ENCODE measurements around the gene COA5.
"Not testable (repeated sequence)": the region's sequence is repeated elsewhere in the genome, so short reads cannot be mapped to it uniquely, and the experiment has no call there.

COA5 gene

DNA sequence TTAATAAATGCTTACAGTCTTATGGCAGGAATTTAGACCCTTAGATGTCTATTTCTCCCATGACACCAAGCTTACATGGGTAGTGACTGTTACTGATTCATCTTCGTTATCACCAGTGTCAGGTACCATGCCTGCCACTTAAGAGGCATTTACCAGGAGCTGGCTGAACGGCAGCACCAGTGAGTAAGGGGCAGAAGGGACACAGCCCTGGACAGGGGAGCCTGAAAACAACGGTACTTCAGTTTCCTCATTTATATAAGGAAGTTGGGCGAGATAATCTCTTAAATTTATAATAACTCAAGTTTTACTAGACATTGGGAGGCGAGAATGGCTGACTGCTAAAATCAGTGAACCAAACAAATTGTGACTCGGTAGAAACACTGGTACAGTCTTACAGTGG is 1.2 kb downstream of the COA5 start:
- DNase-seq, result no peak

DNA sequence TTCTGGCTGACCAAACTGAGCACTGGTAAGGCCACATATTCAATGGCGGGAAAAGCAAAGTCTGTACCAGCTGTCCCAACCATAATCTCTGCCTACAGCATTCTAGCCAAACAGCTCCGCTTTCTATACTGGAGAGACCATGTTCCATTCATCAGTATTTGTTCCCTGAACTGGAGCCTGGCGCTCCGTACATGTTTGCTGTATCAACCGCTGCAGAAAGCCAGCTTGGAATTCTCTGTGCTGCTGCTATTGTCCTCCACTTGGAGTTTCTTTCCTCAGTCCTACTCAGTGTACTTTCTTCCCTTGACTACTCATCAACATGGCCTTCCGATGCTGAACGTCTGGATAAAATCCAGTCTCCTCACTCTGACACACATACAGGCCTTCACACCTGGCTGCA is 1.9 kb downstream of the COA5 start:
- DNase-seq, result no peak

DNA sequence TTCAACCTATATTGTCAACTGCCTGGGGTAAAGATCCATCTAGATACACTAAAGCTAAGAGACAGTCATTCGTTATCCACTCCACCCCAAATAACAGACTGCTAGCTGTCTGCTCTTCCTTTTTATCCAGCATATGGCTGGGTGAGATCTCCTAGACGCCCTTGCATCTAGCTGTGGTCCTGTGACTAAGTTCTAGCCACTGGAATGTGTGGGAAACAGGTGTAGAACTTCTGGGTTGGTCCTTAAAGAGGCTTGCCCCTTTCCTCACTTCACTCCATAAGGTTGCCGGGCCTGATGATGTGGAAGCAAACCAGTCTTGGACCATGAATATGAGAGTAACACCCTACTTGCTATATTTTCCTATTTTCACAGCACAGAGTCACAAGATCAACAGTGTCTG is 3.2 kb downstream of the COA5 start:
- DNase-seq, result no peak

DNA sequence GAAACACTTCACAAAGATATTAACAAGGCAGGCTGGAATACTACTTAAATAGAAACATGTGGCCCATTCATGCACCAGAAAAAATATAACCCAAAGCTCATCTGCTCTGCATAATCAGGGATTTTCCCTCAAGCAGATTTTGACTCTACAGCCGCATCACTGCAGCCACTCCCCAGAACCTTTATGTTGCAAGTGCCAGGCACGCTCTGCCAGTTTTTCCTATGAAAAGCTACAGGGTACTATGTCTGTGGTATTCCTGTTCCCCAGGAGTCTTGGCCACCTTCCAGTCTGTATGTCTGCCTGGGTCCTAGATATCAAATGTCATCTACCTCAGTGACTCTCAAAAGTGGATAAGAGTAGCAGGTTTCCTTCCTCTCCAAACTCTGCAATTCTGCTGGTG is 3.8 kb downstream of the COA5 start:
- DNase-seq, result no peak

DNA sequence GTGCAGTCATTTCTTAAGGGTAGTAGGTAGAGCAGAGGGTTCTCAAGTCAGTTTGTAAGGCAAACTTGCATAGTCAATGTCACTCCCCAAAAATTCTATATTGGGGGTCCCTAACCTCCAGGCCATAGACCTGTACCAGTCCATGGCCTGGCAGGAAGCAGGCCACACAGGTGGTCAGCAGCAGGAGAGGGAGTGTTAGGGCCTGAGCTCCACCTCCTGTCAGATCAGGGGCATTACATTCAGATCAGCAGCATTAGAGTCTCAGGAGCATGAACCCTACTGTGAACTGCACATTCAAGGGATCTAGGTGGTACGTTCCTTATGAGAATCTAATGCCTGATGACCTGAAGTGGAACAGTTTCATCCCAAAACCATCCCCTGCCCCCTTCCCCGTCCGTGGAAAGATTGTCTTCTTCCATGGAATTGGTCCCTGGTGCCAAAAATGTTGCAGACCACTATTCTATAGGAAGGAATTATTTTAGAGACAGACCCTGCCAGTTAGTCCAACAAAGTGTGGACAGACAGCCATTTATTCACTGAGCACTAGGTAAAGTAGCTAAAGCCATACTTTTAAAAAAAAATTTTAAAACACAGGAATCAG is 6.7 kb downstream of the COA5 start:
- DNase-seq, result peak in 2 of 58 donors; percentile 5 to 16

DNA sequence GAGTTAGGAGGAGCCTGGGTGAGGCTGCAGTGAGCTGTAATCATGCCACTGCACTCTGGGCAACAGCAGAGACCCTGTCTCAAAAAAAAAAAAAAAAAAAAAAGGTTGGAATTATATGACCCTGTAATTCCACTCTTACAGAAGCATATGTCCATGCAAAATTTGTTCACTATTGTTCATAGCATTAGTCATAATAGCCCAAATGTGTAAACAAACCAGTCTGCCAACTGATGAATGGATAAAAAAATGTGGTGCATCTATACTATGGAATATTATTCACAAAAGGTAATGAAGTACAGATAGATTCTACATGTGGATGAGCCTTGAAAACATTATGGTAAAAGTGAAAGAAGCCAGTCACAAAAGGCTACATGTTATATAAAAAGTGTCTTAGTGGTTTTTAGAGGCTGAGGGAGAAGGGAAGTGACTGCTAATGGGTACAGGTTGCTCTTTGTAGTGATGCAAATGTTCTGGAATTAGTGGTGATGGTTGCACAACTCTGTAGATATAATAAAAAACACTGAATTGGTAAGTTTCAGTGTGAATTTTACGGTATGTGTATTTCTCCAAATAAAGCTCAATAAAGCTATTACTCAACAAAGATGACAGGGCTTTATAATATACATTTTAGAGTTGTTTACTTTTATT is 9.4 kb downstream of the COA5 start:
- no peak for DNase-seq

DNA sequence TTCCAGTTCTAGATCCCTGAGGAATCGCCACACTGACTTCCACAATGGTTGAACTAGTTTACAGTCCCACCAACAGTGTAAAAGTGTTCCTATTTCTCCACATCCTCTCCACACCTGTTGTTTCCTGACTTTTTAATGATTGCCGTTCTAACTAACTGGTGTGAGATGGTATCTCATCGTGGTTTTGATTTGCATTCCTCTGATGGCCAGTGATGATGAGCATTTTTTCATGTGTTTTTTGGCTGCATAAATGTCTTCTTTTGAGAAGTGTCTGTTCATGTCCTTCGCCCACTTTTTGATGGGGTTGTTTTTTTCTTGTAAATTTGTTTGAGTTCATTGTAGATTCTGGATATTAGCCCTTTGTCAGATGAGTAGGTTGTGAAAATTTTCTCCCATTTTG is 13.6 kb downstream of the COA5 start:
- not testable (repeated sequence) for DNase-seq

DNA sequence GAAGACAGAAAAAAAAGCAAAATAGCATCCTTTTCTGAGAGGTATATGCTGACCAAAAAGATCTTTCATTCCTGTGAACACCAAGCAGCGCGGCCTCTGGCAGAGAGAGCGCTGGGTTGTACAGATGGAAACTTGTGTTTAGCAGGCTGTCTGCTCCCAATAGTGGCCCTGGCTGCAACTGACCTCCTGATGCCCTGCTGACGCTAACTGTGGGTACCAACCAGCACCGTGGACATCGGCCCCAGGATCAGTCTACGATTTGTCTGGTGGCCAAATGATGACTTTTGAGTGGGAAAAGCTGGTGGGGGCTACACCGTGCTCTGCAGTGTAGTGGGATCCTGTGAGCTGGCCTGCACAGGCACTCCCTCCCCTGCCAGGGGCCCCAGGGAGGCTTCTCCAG is 15.7 kb downstream of the COA5 start:
- no peak for DNase-seq

DNA sequence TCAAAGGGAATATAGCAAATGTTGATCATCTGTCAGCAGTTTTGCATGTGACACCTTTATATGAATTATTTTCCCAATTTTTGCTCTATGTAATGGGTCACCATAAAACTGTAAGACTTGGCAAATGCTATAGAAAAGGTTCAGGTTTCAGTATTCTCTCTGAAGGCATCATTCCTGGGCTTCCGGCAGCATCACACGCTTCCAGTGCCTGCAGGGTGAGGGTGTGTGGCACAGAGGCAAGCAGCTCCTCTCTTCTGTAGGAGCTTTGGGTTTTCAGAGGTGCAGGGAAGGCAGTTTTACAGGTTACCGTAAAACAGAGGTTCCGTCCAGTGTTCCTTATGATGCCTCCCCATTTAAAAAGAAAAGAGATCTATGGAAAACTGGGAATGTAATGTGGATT is 18.8 kb downstream of the COA5 start:
- DNase-seq, result no peak

DNA sequence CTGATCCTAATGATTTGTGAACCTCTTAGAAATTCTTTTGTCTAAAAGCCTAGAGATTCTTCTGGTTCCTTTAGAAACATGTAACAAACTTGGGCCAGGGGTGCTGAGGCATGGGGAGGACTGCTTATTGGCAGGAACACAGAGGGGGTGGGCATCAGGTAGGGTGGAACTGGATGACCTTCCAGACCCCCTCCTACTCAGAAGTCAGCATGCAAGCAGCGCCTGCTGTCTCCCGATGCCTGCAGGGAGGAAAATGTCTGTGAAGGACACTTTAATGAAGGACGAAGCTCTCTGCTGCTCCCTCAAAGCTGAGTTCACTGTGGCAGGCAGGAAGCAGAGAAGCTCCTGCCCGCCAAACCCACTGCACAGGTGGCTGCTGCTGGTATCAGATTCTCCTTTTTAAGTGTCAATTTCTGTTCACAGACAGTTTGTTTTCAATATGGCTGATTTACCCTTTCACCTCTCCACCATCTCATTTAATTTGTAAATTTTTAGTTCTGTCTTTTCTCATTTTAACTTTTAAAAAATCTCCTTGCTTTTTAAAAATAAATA is 19.4 kb downstream of the COA5 start:
- no peak for DNase-seq

DNA sequence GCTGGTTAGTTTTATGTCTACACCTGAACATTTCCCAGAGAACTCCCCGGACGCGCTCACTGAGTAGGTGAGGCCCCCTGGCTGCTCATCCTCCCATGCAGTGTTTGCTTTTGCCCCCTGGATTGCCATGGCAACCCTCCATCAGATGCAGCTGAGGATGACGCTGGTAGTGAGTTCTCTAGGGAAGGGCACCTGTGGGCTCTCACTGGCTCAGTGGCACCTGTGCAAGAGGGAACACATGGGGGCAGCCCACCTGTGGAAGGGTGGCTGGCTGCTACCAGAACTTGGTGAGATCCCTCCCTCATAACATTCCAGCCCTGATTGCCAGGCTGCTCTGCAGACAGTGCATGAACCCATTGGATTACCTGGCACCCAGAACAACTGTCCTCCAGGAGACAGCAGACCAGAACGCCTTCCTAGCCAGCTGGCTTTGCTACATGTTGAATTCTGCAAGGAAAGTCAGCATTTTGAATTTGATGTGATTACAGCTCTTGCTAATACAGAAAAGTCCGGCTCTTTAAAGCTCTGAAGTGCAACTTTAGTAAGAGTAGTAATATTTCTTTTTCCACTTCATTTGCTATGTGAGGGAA is 21.7 kb downstream of the COA5 start:
- no peak for DNase-seq

DNA sequence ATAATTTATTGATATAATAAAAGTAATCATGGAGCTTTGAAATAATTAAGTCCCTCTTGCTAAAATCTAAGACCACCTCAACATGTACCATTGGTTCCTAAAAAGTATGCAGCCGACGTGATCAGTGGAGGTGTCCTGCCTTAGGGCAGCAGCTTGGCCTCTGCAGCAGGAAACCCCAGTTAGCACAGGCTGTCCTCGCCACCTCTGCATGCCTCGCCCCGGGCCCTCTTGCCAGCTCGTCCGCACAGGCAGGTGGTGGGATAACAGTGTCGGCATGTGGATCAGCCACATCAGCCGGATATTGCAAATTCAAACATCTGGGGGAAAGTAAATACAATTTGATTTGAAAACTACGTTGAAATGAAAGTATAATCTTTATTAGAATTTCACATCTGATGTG is 22.9 kb downstream of the COA5 start:
- DNase-seq, result no peak

DNA sequence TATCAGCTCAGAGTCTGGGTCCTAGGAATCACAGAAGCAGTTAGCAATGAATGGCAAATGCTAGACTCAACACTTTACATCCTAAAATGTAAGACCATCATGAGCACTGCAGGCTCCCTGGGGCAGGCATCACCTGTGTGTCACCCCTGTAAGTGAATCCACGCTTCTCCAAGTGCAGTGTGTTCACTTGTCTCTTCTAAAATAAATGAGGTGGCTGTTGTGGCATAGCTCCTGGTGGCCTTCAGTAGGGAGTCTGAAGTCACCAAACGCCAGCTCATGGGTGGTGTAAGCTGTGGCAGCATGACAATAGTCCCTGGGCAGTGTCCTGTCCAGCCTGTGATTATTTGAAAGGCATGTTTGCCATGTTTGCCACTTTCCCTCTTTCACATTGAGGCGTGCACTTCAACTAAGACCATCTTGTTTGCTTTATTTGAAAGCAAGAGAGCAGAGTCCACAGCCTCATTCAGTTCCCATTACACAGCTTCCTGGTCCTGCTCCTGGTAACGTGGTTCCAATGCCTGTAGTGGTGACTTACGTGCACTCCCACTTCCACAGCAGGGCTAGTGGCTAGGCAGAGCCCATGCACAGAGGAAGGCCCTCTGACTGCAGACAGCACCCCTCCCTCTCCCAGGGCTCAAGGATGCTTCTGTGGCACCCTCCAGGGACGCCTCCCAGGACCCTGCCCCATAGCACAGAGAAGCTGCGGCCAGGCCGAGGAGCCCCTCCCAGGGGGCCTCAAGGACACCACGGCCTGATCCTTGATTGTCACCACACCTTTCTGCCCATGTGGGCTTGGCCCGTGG is 24.3 kb downstream of the COA5 start:
- DNase-seq, result no peak

DNA sequence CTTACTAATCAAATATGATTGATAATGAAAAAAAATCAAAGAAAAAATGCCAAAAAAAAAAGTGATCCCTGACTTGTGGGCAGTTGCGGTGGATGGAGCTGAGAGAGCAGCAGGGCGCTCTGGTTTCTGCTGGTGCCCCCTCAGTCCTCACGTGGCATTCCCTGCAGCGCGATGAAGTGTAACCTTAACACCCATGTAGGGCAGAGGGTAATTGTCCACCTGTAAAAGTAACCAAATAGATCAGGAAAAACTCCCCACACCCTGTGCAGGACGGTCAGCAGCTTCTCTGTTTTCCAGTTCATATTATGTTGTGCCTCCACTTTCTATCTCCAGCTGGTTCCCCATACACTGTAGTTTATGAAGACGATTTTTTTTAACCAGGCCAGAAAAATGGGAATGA is 25.0 kb downstream of the COA5 start:
- DNase-seq, result no peak

DNA sequence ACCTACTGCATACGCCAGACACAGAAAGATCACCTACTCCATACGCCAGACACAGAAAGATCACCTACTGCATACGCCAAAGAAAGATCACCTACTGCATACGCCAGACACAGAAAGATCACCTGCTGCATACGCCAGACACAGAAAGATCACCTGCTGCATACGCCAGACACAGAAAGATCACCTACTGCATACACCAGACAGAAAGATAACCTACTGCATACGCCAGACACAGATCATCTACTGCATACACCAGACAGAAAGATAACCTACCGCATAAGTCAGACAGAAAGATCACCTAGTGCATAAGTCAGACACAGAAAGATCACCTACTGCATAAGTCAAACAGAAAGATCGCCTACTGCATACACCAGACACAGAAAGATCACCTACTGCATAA is 25.8 kb downstream of the COA5 start:
- no peak for DNase-seq

DNA sequence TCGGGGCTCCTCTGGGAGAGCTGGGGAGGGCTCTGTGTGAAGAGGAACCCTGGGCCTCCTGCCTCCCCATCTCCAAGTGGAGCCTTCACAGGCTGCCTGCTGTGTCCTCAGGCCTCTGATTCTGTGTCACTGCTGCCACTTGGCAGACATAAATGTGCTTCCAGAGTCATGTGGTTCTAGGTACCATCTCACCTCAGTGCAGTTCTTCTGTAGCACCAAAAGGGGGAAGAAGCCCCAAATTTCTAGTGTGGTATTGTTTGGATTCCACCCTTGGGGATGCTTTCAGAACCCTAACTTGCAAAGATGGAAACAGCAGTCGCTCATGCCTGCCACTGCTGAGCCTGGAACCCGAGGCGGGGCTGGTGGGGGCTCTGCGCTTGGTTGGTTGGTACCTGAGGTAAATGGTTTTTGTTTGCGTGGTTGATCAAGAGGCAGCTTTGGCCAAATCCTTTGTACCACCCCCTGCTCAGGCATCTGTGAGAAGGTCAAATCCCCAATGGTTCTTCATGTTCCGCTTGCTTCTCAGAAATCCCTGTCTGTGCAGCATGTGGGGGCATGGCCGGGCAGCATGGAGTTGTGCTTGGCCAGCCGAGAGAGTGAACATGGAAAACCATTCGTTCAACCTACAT is 27.5 kb downstream of the COA5 start:
- no peak for DNase-seq

DNA sequence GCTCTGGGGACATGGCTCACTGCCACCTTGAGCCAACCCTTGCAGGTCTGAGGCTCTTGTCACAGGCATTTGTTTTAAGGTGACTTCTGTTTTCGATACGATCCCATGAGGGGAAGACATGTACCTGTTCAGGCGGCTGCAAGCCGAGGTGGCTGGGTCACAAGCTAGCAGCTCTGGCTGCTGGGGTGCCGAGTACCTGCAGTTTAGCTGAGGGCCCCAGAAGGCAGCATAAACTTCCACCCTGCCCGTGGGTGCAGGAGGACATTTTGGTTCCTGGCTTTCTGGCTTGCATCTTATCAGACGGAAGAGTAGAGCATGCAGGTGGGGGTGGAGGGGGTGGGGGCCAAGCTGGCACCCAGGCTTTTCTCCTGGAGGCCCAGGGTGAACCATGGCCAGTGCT is 28.4 kb downstream of the COA5 start:
- no peak for DNase-seq

DNA sequence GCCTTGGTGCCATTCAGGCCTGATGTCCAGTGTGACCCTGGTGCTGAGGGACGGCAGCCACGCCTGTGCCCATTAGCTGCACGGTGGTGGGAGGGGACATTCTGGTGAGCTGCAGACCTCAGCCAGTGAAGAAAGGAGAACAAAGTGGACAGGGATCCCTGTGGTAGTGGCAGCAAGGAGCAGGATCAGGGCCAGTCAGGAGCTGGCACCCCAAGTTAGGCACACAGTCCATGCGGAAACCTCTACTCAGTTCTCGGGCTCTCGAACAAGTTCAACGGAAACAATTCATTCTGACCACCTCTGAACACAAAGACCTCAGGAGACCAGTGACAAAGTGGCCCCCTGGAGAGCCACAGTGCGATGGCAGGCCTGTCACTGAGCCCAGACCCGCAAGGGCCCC is 30.1 kb downstream of the COA5 start:
- no peak for DNase-seq

DNA sequence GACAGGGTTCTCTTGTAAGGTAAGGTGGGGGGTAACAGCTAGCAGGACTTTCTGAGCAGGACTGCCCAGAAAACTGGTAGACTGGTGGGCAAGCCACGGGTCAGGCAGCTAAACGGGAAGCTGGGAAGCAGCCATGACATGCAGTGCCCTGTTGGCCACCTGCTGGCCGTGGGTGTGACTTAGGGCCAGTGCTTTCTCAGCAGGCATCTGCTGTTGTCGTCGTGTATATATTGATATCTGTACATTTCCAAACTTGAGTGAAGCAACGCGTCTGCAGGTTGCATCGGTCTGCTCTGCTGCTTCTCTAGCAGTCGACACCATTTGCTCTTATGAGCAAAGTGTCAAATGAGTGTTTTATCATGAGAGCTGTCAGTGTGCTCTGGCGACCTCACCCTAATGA is 31.0 kb downstream of the COA5 start:
- DNase-seq, result no peak

DNA sequence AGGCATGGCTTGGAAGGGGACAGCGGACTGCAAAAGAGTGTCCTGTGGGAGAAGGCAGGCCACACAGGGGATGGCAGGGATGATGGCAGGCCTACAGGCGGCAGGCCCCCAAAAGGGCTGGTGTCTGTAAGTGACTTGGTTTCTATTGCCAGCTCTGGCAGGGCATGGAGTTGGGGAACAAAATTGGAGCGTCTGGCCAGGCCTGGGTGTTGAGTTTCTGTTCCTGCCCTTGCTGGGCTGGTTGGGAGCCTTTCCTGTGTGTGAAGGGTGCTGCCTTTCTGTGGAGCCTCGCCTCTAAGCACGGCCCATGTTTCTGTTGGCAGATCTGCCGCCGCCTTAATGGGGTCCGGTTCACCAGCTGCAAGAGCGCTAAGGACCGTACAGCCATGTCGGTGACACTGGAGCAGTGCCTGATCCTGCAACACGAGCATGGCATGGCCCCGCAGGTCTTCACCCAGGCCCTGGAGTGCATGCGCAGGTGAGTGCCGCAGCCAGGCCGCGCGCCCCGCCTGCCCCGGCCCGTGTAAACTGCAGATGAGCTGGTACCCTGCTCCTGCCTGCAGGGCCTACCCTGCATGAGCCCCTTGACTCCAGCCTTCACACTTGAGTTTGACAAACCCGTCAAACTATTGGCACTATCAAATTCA is 31.5 kb downstream of the COA5 start:
- DNase-seq, result no peak

DNA sequence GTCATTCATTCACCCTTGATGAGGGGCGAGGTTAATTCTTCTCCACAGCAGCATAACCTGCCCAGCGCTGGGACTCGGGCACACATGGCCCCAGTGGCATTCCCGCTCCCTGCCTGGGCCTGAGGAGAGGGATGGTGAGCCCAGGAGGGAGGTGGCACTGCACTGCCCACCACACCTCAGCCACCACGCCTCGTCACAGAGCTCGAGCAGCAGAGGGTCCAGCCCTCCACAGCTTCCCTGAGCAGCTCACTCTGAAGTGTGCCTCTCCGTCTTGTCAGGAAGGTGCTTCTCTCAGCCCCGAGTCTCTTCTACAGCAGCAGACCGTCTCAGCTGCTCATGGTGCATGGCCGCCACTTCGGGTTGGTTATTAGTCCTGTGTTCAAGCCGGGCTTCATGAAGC is 34.9 kb downstream of the COA5 start:
- DNase-seq, result no peak

Data from anterior cingulate cortex (tissue), 58 donors.